HG02884 (cell line): ENCODE measurements around the gene NLGN1.
"Not testable (repeated sequence)": the region's sequence is repeated elsewhere in the genome, so short reads cannot be mapped to it uniquely, and the experiment has no call there.

Experiments used
- ATAC-seq: cut with Tn5 transposase; IDR thresholded peaks from one replicate; pipeline ENCODE4 v1.9.1; 2021; ENCODE audit warnings: mild to moderate bottlenecking, moderate library complexity; ENCODE audit not compliant: unreplicated experiment

The NLGN1 gene

GRCh38 chr3:174198199-174198598 lies 800.7 kb downstream of the NLGN1 start:
- ATAC-seq = no peak

- no peak for ATAC-seq
These were observed 802.2 kb downstream of the NLGN1 start for GRCh38 chr3:174199696-174200095.

- no peak for ATAC-seq
These were observed 804.6 kb downstream of the NLGN1 start for GRCh38 chr3:174202116-174202515.

GRCh38 chr3:174202561-174202960 lies 805.0 kb downstream of the NLGN1 start:
- no peak for ATAC-seq

- ATAC-seq = no peak
These were observed 807.2 kb downstream of the NLGN1 start for GRCh38 chr3:174204765-174205164.

GRCh38 chr3:174206607-174207192 lies 809.2 kb downstream of the NLGN1 start:
- no peak for ATAC-seq

GRCh38 chr3:174208161-174208560 lies 810.6 kb downstream of the NLGN1 start:
- ATAC-seq = no peak

- not testable (repeated sequence) for ATAC-seq
These were observed 814.4 kb downstream of the NLGN1 start for GRCh38 chr3:174211896-174212295.

- no peak for ATAC-seq
These were observed 817.9 kb downstream of the NLGN1 start for GRCh38 chr3:174215456-174215855.

GRCh38 chr3:174216019-174216418 lies 818.5 kb downstream of the NLGN1 start:
- no peak for ATAC-seq

GRCh38 chr3:174216946-174217718 lies 819.6 kb downstream of the NLGN1 start:
- no peak for ATAC-seq

- ATAC-seq = no peak
These were observed 820.5 kb downstream of the NLGN1 start for GRCh38 chr3:174218016-174218415.

- no peak for ATAC-seq
These were observed 822.2 kb downstream of the NLGN1 start for GRCh38 chr3:174219738-174220137.

GRCh38 chr3:174220775-174221554 lies 823.4 kb downstream of the NLGN1 start:
- ATAC-seq = no peak

GRCh38 chr3:174223042-174223441 lies 825.5 kb downstream of the NLGN1 start:
- no peak for ATAC-seq

GRCh38 chr3:174223626-174224025 lies 826.1 kb downstream of the NLGN1 start:
- no peak for ATAC-seq

- no peak for ATAC-seq
These were observed 832.4 kb downstream of the NLGN1 start for GRCh38 chr3:174229916-174230315.

GRCh38 chr3:174232028-174232657 lies 834.6 kb downstream of the NLGN1 start:
- not testable (repeated sequence) for ATAC-seq

GRCh38 chr3:174232658-174233429 lies 835.3 kb downstream of the NLGN1 start:
- no peak for ATAC-seq

- no peak for ATAC-seq
These were observed 836.0 kb downstream of the NLGN1 start for GRCh38 chr3:174233511-174233910.
